IMR-90 (cell line): ENCODE results near the gene CYP4Z1.

Experiments used
- BHLHE40 ChIP-seq: fragments of 150-350 bp; IDR thresholded peaks from 2 replicates; pipeline ENCODE4 v1.6.1; 2016; ENCODE audit warnings: mild to moderate bottlenecking, low read depth, low read length
- CEBPB ChIP-seq: IDR thresholded peaks from 2 replicates; pipeline ENCODE4 v1.6.1; 2012; ENCODE audit warnings: low read depth, low read length, improper control_type of control experiment
- MAFK ChIP-seq: IDR thresholded peaks from 2 replicates; pipeline ENCODE4 v1.6.1; 2012; ENCODE audit warnings: low read depth, low read length, improper control_type of control experiment
- MAZ ChIP-seq: IDR thresholded peaks from 2 replicates; pipeline ENCODE4 v1.6.1; 2012; ENCODE audit warnings: low read depth, mild to moderate bottlenecking, low read length, improper control_type of control experiment, moderate library complexity, borderline replicate concordance
- POLR2A ChIP-seq: IDR thresholded peaks from 2 replicates; pipeline ENCODE4 v1.6.1; 2012; ENCODE audit warnings: mild to moderate bottlenecking, low read depth, low read length
- RCOR1 ChIP-seq: IDR thresholded peaks from 2 replicates; pipeline ENCODE4 v1.6.1; 2012; ENCODE audit warnings: mild to moderate bottlenecking, low read length, improper control_type of control experiment; ENCODE audit not compliant: insufficient replicate concordance
- TF ChIP-seq, protein P1 (sequence below): conservative IDR thresholded peaks from 2 replicates; pipeline ENCODE4 v1.5.1; 2012; ENCODE audit warnings: mild to moderate bottlenecking, low read depth, low read length, improper control_type of control experiment

- no peak for TF ChIP-seq POLR2A
- TF ChIP-seq, protein P1, sequence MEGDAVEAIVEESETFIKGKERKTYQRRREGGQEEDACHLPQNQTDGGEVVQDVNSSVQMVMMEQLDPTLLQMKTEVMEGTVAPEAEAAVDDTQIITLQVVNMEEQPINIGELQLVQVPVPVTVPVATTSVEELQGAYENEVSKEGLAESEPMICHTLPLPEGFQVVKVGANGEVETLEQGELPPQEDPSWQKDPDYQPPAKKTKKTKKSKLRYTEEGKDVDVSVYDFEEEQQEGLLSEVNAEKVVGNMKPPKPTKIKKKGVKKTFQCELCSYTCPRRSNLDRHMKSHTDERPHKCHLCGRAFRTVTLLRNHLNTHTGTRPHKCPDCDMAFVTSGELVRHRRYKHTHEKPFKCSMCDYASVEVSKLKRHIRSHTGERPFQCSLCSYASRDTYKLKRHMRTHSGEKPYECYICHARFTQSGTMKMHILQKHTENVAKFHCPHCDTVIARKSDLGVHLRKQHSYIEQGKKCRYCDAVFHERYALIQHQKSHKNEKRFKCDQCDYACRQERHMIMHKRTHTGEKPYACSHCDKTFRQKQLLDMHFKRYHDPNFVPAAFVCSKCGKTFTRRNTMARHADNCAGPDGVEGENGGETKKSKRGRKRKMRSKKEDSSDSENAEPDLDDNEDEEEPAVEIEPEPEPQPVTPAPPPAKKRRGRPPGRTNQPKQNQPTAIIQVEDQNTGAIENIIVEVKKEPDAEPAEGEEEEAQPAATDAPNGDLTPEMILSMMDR: no peak
- no peak for TF ChIP-seq BHLHE40
- no peak for TF ChIP-seq CEBPB
- TF ChIP-seq RCOR1: no peak
- no peak for TF ChIP-seq MAZ
- TF ChIP-seq MAFK: no peak
Measured at GRCh38 chr1:47031059-47031458, 36.0 kb upstream of the CYP4Z1 start.
